HepG2 (cell line): ENCODE data around the gene NDUFA13. TPM values are rescaled to one million over a fixed set of nuclear protein-coding genes. Genes with fewer than 3 reads are reported as not detected.

Experiments
- ATAC-seq: fragments of 200-7000 bp; cut with Tn5 transposase; 3 replicates; pipeline ENCODE4 v1.9.1; 2020; ENCODE audit warnings: mild to moderate bottlenecking, moderate library complexity
- BruUV-seq: library from RNA; stranded (reverse); fragments of 400-500 nt; replicated peaks from 2 replicates; lab custom pipeline; 2021; lab: Mats Ljungman, UMichigan
- CTCF ChIA-PET: fragments of 300-600 bp; formaldehyde crosslinking; extraction: SDS; loops from one replicate; lab custom pipeline; 2021; ENCODE audit warnings: low total read pairs, inconsistent platforms, low intra/inter-chr PET ratio; lab: Yijun Ruan, JAX
- POLR2A ChIA-PET: fragments of 350-600 bp; sonication (Branson Sonifier 250); formaldehyde crosslinking; loops from one replicate; lab custom pipeline; 2020; ENCODE audit warnings: antibody characterized with exemption, inconsistent platforms; lab: Yijun Ruan, JAX
- DNase-seq: peaks from one replicate; pipeline ENCODE4 v3.0.0-alpha.2; 2015; ENCODE audit warnings: low spot score
- FAIRE-seq: peaks from 3 replicates; lab custom pipeline; 2011; peaks lifted over from hg19 to GRCh38; lab: Jason Lieb, UNC
- H2AFZ ChIP-seq: one replicate; pipeline ENCODE4 v1.6.1; 2011; ENCODE audit warnings: low read length, inconsistent platforms
- H3K27ac ChIP-seq: fragments of 300-600 bp; 3 replicates; pipeline ENCODE4 v1.8.0; 2011; ENCODE audit warnings: mixed run types, mild to moderate bottlenecking, mixed read lengths, low read length, inconsistent platforms; ENCODE audit not compliant: insufficient read depth; ENCODE audit errors: extremely low read length
- H3K27me3 ChIP-seq, 2 experiments: fragments of 200-600 bp in 1 of 2; 2 replicates in 1 of 2; 3 replicates in 1 of 2; pipeline versions ENCODE4 v1.6.0 to v1.8.0; 2011; ENCODE audit warnings: low read length in 2 of 2, mild to moderate bottlenecking in 2 of 2, moderate library complexity in 2 of 2, inconsistent platforms in 1 of 2; ENCODE audit not compliant: insufficient read depth in 2 of 2, control insufficient read depth in 1 of 2
- H3K36me3 ChIP-seq, 2 experiments: fragments of 200-600 bp in 1 of 2; replicated peaks in 1 of 2; 2 replicates in 1 of 2; 3 replicates in 1 of 2; pipeline versions ENCODE4 v1.5.1 to v1.8.0; 2011; ENCODE audit warnings: low read length in 2 of 2, inconsistent platforms in 1 of 2; ENCODE audit not compliant: insufficient read depth in 2 of 2, control insufficient read depth in 1 of 2
- H3K4me1 ChIP-seq: 2 replicates; pipeline ENCODE4 v1.5.1; 2012; ENCODE audit warnings: low read length, inconsistent platforms; ENCODE audit not compliant: insufficient read depth
- H3K4me2 ChIP-seq: 2 replicates; pipeline ENCODE4 v1.6.0; 2011; ENCODE audit warnings: low read depth, low read length, inconsistent platforms
- H3K4me3 ChIP-seq, 3 experiments: fragments of 200-600 bp in 1 of 3; sonication (generic), shearing (Covaris generic) in 1 of 3; replicated peaks in 1 of 3; 2 replicates each; pipeline ENCODE4 v1.5.1; 2011 to 2016; ENCODE audit warnings: low read length in 3 of 3, inconsistent platforms in 2 of 3, low read depth in 2 of 3, mild to moderate bottlenecking in 2 of 3, control low read depth in 1 of 3, mixed read lengths in 1 of 3; ENCODE audit not compliant: insufficient read depth in 1 of 3
- H3K79me2 ChIP-seq: one replicate; pipeline ENCODE4 v1.6.1; 2011; ENCODE audit warnings: low read length, inconsistent platforms; ENCODE audit not compliant: insufficient read depth
- H3K9ac ChIP-seq: 2 replicates; pipeline ENCODE4 v1.6.0; 2011; ENCODE audit warnings: mild to moderate bottlenecking, low read depth, low read length, inconsistent platforms; ENCODE audit not compliant: insufficient read depth
- H3K9me3 ChIP-seq: 2 replicates; pipeline ENCODE4 v1.5.1; 2012; ENCODE audit warnings: mild to moderate bottlenecking, low read length
- H4K20me1 ChIP-seq: 2 replicates; pipeline ENCODE4 v1.6.0; 2011; ENCODE audit warnings: inconsistent platforms, mild to moderate bottlenecking, low read length, moderate library complexity; ENCODE audit not compliant: insufficient read depth
- E2F5 ChIP-seq: sonication (generic); formaldehyde crosslinking; conservative IDR thresholded peaks from 2 replicates; pipeline ENCODE4 v1.4.0; 2020; ENCODE audit warnings: missing genetic modification reagents
- NPAS2 ChIP-seq: sonication (generic); formaldehyde crosslinking; IDR thresholded peaks from 2 replicates; pipeline ENCODE4 v1.8.0; 2022; ENCODE audit warnings: mild to moderate bottlenecking, missing genetic modification reagents, borderline replicate concordance
- REPIN1 ChIP-seq: sonication (generic); formaldehyde crosslinking; IDR thresholded peaks from 2 replicates; pipeline ENCODE4 v1.8.0; 2022; ENCODE audit warnings: missing genetic modification reagents, low read depth, mild to moderate bottlenecking, borderline replicate concordance
- SETDB1 ChIP-seq: sonication (generic); formaldehyde crosslinking; IDR thresholded peaks from 2 replicates; pipeline ENCODE4 v1.5.1; 2020; ENCODE audit warnings: missing genetic modification reagents, mild to moderate bottlenecking, borderline replicate concordance
- SMC3 ChIP-seq: IDR thresholded peaks from 2 replicates; pipeline ENCODE4 v1.6.1; 2011; ENCODE audit warnings: low read length, improper control_type of control experiment
- SOX6 ChIP-seq, 2 experiments: fragments of 450-650 bp in 1 of 2; sonication (generic) in 1 of 2; formaldehyde crosslinking in 1 of 2; IDR thresholded peaks; 2 replicates each; pipeline versions ENCODE4 v1.4.0 to v1.6.1; 2017 to 2020; ENCODE audit warnings: antibody characterized with exemption in 1 of 2, mild to moderate bottlenecking in 1 of 2, missing genetic modification reagents in 1 of 2
- SP1 ChIP-seq, 2 experiments: fragments of 450-650 bp in 1 of 2; sonication (generic) in 1 of 2; formaldehyde crosslinking in 1 of 2; IDR thresholded peaks; 2 replicates each; pipeline versions ENCODE4 v1.4.0 to v1.6.1; 2016 to 2020; ENCODE audit warnings: missing genetic modification reagents in 1 of 2
- STAG1 ChIP-seq: sonication (generic); formaldehyde crosslinking; IDR thresholded peaks from 2 replicates; pipeline ENCODE4 v1.4.0; 2020; ENCODE audit warnings: missing genetic modification reagents
- ZNF282 ChIP-seq: fragments of 450-650 bp; IDR thresholded peaks from 2 replicates; pipeline ENCODE4 v1.6.1; 2018; ENCODE audit not compliant: partially characterized antibody
- ZNF557 ChIP-seq: sonication (generic); formaldehyde crosslinking; IDR thresholded peaks from 2 replicates; pipeline ENCODE4 v1.4.0; 2020; ENCODE audit warnings: missing genetic modification reagents
- WGBS: methylation state at CpG from one replicate; pipeline ENCODE4 v1.1.6; 2017; ENCODE audit warnings: low lambda C conversion rate; 5-methylcytosine and 5-hydroxymethylcytosine counted together
- in situ Hi-C: cut with HindIII; loops from 2 replicates; pipeline ENCODE4 v1.10.0; 2017; ENCODE audit warnings: low pct_unique_long_range_greater_than_20kb; ENCODE audit not compliant: extremely low pct_ligation_motif_present
- intact Hi-C: fragments of 100-400 bp; cut with micrococcal nuclease; formaldehyde crosslinking; loops from one replicate; pipeline ENCODE4 v1.10.0; 2022; ENCODE audit not compliant: unreplicated experiment
- polyA plus RNA-seq, 8 experiments: library from polyadenylated mRNA; depleted of rRNA in 3 of 8; stranded (reverse) in 7 of 8; unstranded in 1 of 8; fragments of >200 nt; fragmentation: Illumina TruSeq in 4 of 8; extraction: Trizol in 4 of 8; gene quantifications; 2 replicates each; pipeline versions ENCODE4 v1.2.1 to v1.2.3, GENCODE V29; 2011 to 2016; ENCODE audit warnings: low read depth in 4 of 8, missing spikeins in 1 of 8, mixed read lengths in 1 of 8; ENCODE audit not compliant: insufficient read depth in 1 of 8
- total RNA-seq, 5 experiments: library from RNA; depleted of rRNA; stranded (reverse); fragments of >200 nt; fragmentation: Illumina TruSeq; extraction: Trizol; gene quantifications; 2 replicates each; pipeline ENCODE4 v1.2.3, GENCODE V29; 2016; ENCODE audit warnings: low read depth in 1 of 5
- TF ChIP-seq, protein P1 (sequence below): sonication (generic); formaldehyde crosslinking; IDR thresholded peaks from 2 replicates; pipeline ENCODE4 v1.5.0; 2020; ENCODE audit warnings: mild to moderate bottlenecking, missing genetic modification reagents, moderate library complexity

Gene NDUFA13
- total and polyA plus RNA-seq, 2 of the 13 experiments (the other 11 are each of a cell fraction or from before 2014, with no cell fraction given), result 337 to 366 TPM

GRCh38 chr19:19475849-19476828 is 39.9 kb upstream of the NDUFA13 start:
- no peak for TF ChIP-seq SOX6 (IDR thresholded peaks at IDR 0.05)
- no peak for TF ChIP-seq SOX6 (CRISPR knock-in tag; IDR thresholded peaks at IDR 0.05)
- no peak for TF ChIP-seq E2F5
- no peak for TF ChIP-seq REPIN1
- TF ChIP-seq, protein P1, sequence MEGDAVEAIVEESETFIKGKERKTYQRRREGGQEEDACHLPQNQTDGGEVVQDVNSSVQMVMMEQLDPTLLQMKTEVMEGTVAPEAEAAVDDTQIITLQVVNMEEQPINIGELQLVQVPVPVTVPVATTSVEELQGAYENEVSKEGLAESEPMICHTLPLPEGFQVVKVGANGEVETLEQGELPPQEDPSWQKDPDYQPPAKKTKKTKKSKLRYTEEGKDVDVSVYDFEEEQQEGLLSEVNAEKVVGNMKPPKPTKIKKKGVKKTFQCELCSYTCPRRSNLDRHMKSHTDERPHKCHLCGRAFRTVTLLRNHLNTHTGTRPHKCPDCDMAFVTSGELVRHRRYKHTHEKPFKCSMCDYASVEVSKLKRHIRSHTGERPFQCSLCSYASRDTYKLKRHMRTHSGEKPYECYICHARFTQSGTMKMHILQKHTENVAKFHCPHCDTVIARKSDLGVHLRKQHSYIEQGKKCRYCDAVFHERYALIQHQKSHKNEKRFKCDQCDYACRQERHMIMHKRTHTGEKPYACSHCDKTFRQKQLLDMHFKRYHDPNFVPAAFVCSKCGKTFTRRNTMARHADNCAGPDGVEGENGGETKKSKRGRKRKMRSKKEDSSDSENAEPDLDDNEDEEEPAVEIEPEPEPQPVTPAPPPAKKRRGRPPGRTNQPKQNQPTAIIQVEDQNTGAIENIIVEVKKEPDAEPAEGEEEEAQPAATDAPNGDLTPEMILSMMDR (CRISPR knock-in tag), result peak; percentile 33; the same call in 1 of the 2 replicates
- no peak for TF ChIP-seq ZNF282
- 0 out of 2 replicates have a peak, but pooled peaks have one; percentile 15 for TF ChIP-seq SMC3
- no peak for TF ChIP-seq NPAS2 (CRISPR knock-in tag)
- no peak for TF ChIP-seq SP1 (IDR thresholded peaks at IDR 0.05)
- no peak for TF ChIP-seq SP1 (CRISPR knock-in tag; IDR thresholded peaks at IDR 0.05)
- TF ChIP-seq STAG1 (CRISPR knock-in tag), result peak; percentile 42
- TF ChIP-seq ZNF557, result no peak
- TF ChIP-seq SETDB1 (CRISPR knock-in tag), result no peak
- Histone ChIP-seq H3K36me3 (peaks cover 10 to 42% of the 10 kb centered on the region in 2 experiments), H3K4me3 (no peak overlapping the region), H3K9ac (no peak overlapping the region), H3K4me2 (no peak overlapping the region), H4K20me1 (peaks cover 4% of the 10 kb centered on the region; the same call in 1 of the 2 replicates), H3K9me3 (no peaks in the 10 kb centered on the region), H3K79me2 (peaks cover 38% of the 10 kb centered on the region), H3K27me3 (no peaks in the 10 kb centered on the region), H3K4me1 (no peaks in the 10 kb centered on the region), H3K27ac (no peak overlapping the region), H2AFZ (no peak overlapping the region)
- ATAC-seq, result peak; percentile 71
- CTCF ChIA-PET, result no interaction called here
- 90% methylated on average over 19 of the region's 19 CpGs for WGBS
- POLR2A ChIA-PET, result interaction anchor here (1.2 kb wide), 1 partner anchor 71 kb away, joined by 4 read pairs; the partner anchor contains the start of gene GATAD2A
- in situ Hi-C loops (no loop called here), intact Hi-C loops (loop anchor here (2.0 kb wide), 1 partner anchor 51 kb away; no protein-coding TSS in a partner anchor)
- peak; percentile 16 for DNase-seq
- FAIRE-seq, result no peak
- BruUV-seq, result no TSS peak
